H1 (cell line): ENCODE measurements around the gene CAMK2B. TPM values are rescaled to one million over a fixed set of nuclear protein-coding genes. Genes with fewer than 3 reads are reported as not detected.

Experiments
- CBX8 ChIP-seq: fragments of 300-800, 300-1000 bp; sonication (generic); IDR thresholded peaks from 2 replicates; pipeline ENCODE4 v1.7.1; 2016; ENCODE audit warnings: low read depth, low read length, borderline replicate concordance
- CHD7 ChIP-seq: fragments of 300-600 bp; sonication (generic); IDR thresholded peaks from 2 replicates; pipeline ENCODE4 v1.7.1; 2012; ENCODE audit warnings: low read length, moderate library complexity, mild to moderate bottlenecking, inconsistent platforms; ENCODE audit not compliant: insufficient replicate concordance
- CREB1 ChIP-seq: IDR thresholded peaks from 2 replicates; pipeline ENCODE4 v1.6.1; 2012; ENCODE audit warnings: inconsistent platforms
- GTF2F1 ChIP-seq: IDR thresholded peaks from 2 replicates; pipeline ENCODE4 v1.6.1; 2012; ENCODE audit warnings: low read depth, low read length, improper control_type of control experiment, borderline replicate concordance
- KDM1A ChIP-seq: fragments of 200-600, 300-600 bp; sonication (generic); IDR thresholded peaks from 2 replicates; pipeline ENCODE4 v1.7.1; 2016; ENCODE audit warnings: mild to moderate bottlenecking, low read length, borderline replicate concordance
- KDM4A ChIP-seq: IDR thresholded peaks from one replicate; pipeline ENCODE4 v1.7.1; 2012; ENCODE audit warnings: low read depth, mild to moderate bottlenecking, moderate library complexity, low read length, inconsistent platforms; ENCODE audit not compliant: severe bottlenecking
- NRF1 ChIP-seq: IDR thresholded peaks from 2 replicates; pipeline ENCODE4 v1.6.1; 2011; ENCODE audit warnings: mild to moderate bottlenecking, low read depth, low read length, improper control_type of control experiment
- PHF8 ChIP-seq: fragments of 200-600 bp; sonication (generic); conservative IDR thresholded peaks from 2 replicates; pipeline ENCODE4 v1.7.1; 2012; ENCODE audit warnings: low read depth, mild to moderate bottlenecking, inconsistent platforms, low read length, moderate library complexity
- SAP30 ChIP-seq: fragments of 300-600 bp; sonication (generic); IDR thresholded peaks from 2 replicates; pipeline ENCODE4 v1.7.1; 2012; ENCODE audit warnings: low read length, moderate library complexity, mild to moderate bottlenecking, inconsistent platforms; ENCODE audit not compliant: insufficient read depth, insufficient replicate concordance
- SP1 ChIP-seq: IDR thresholded peaks from 2 replicates; pipeline ENCODE4 v1.6.1; 2011; ENCODE audit warnings: low read depth, low read length
- polyA plus RNA-seq, 7 experiments: library from polyadenylated mRNA; depleted of rRNA in 3 of 7; stranded (reverse) in 5 of 7; unstranded in 2 of 7; fragments of >200 nt in 5 of 7; fragments of 200-250 nt in 2 of 7; gene quantifications; 1 replicate in 5 of 7; 2 replicates in 1 of 7; 4 replicates in 1 of 7; pipeline versions ENCODE4 v1.2.1 to v1.2.3, GENCODE V29; 2011 to 2013; ENCODE audit warnings: missing spikeins in 2 of 7, mixed read lengths in 2 of 7
- total RNA-seq: library from RNA; stranded (reverse); fragmentation: NEBNext Ultra II Directional; extraction: Animal tissue kit (Norgen Biotek cat#: 25700); gene quantifications from 2 replicates; pipeline ENCODE4 v1.2.1, GENCODE V29; 2021

CAMK2B gene
- total and polyA plus RNA-seq, 2 of the 8 experiments (the other 6 are each of a cell fraction or from before 2014, with no cell fraction given): 0.05 to 0.15 TPM

DNA sequence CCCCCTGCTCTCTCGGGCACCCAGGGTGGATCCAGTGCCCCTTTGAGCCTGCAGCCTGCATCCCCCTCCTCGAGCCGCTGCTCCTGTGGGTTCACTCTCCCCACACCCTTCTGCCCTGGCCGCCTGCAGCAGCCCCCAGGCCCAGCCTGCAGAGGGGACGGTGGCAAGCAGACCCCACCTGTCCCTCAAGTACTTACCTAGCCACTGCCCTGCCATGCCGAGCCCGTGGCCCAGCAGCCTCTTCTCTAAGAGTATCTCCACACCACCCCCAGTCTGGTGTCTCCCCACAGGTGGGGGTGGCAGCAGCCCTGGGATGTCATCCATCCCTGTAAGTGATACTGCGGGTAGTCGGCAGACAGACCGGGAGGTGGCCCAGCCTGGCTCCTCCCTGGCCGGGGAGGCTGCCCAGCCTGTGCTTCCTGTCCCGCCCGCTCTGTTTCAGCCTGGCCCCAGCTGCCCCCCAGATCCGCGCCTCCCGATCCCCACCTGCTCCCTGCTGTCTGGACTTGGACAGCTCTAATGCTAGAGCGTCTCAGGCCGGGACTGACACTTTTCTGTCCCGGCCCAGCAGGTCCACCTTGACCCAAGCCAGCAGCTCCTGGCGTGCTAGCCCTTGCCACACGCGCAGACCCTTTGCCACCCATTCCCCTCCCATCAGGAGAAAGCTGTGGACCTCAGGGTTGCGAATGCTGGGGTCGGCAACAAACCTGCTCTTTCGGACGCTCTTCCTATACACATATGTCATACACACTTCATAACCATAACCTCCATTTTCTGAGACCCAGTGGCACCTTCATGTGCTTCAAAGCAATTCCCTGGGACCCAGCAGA, 99.6 kb downstream of the CAMK2B start (continued):
- no peak for TF ChIP-seq CHD7
- TF ChIP-seq NRF1: no peak
- no peak for TF ChIP-seq SP1
- TF ChIP-seq GTF2F1: no peak
- TF ChIP-seq KDM4A: no peak
- no peak for TF ChIP-seq SAP30
- no peak for TF ChIP-seq CREB1
- TF ChIP-seq CBX8: no peak
- TF ChIP-seq PHF8: no peak
- TF ChIP-seq KDM1A: no peak
